ENCODE data around the gene STEAP1B.

- no peak for TF ChIP-seq EZH2phosphoT487 (IDR thresholded peaks at IDR 0.05; ENCODE audit: borderline replicate concordance, low read depth)
- TF ChIP-seq, protein P1, sequence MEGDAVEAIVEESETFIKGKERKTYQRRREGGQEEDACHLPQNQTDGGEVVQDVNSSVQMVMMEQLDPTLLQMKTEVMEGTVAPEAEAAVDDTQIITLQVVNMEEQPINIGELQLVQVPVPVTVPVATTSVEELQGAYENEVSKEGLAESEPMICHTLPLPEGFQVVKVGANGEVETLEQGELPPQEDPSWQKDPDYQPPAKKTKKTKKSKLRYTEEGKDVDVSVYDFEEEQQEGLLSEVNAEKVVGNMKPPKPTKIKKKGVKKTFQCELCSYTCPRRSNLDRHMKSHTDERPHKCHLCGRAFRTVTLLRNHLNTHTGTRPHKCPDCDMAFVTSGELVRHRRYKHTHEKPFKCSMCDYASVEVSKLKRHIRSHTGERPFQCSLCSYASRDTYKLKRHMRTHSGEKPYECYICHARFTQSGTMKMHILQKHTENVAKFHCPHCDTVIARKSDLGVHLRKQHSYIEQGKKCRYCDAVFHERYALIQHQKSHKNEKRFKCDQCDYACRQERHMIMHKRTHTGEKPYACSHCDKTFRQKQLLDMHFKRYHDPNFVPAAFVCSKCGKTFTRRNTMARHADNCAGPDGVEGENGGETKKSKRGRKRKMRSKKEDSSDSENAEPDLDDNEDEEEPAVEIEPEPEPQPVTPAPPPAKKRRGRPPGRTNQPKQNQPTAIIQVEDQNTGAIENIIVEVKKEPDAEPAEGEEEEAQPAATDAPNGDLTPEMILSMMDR (IDR thresholded peaks at IDR 0.05) = no peak
- TF ChIP-seq RAD21 (IDR thresholded peaks at IDR 0.05; ENCODE audit: low read length) = no peak
- TF ChIP-seq POLR2AphosphoS5 (IDR thresholded peaks at IDR 0.05; ENCODE audit: low read depth, low read length) = no peak
These were observed 67.7 kb downstream of the STEAP1B start for GRCh38 chr7:22432203-22432718.
